GM19463 (cell line): ENCODE measurements around the gene MRGPRG.
"Not testable (repeated sequence)": the region's sequence is repeated elsewhere in the genome, so short reads cannot be mapped to it uniquely, and the experiment has no call there.

Source experiments
- ATAC-seq: cut with Tn5 transposase; IDR thresholded peaks from one replicate; pipeline ENCODE4 v1.9.1; 2021; ENCODE audit warnings: mild to moderate bottlenecking, moderate library complexity; ENCODE audit not compliant: unreplicated experiment

Gene MRGPRG

GRCh38 chr11:3177931-3178330 is 40.7 kb downstream of the MRGPRG start:
- no peak for ATAC-seq

GRCh38 chr11:3176487-3176886 is 42.1 kb downstream of the MRGPRG start:
- ATAC-seq, result no peak

GRCh38 chr11:3175194-3175593 is 43.4 kb downstream of the MRGPRG start:
- no peak for ATAC-seq

GRCh38 chr11:3174387-3174786 is 44.2 kb downstream of the MRGPRG start:
- ATAC-seq, result no peak

- ATAC-seq, result no peak
Observed at GRCh38 chr11:3173795-3174194, 44.8 kb downstream of the MRGPRG start.

- ATAC-seq, result no peak
Observed at GRCh38 chr11:3171931-3172560, 46.6 kb downstream of the MRGPRG start.

GRCh38 chr11:3170756-3171650 is 47.6 kb downstream of the MRGPRG start:
- ATAC-seq, result no peak

- no peak for ATAC-seq
Observed at GRCh38 chr11:3170044-3170755, 48.4 kb downstream of the MRGPRG start.

- no peak for ATAC-seq
Observed at GRCh38 chr11:3169255-3170043, 49.2 kb downstream of the MRGPRG start.

GRCh38 chr11:3168742-3169254 is 49.8 kb downstream of the MRGPRG start:
- ATAC-seq, result not testable (repeated sequence)
